Central memory CD8-positive, alpha-beta T cell (primary cell): ENCODE results near the gene NRCAM.
"Not testable (repeated sequence)": the region's sequence is repeated elsewhere in the genome, so short reads cannot be mapped to it uniquely, and the experiment has no call there.

Source experiments
- ATAC-seq: fragments of 150-1000 bp; cut with Tn5 transposase; replicated peaks from 2 replicates; pipeline ENCODE4 v1.10.0; 2022; ENCODE audit warnings: mild to moderate bottlenecking, moderate FRiP score, moderate number of reproducible peaks; ENCODE audit not compliant: poor library complexity, severe bottlenecking; ENCODE audit errors: extremely low read depth
- DNase-seq, 2 donors: peaks; one replicate each; pipeline ENCODE4 v3.0.0; 2021; ENCODE audit warnings: low spot score in 2 of 2
- H3K27ac Mint-ChIP-seq: one replicate; pipeline ENCODE4 v1.8.0; 2022; ENCODE audit warnings: low read depth, mild to moderate bottlenecking, moderate library complexity, mixed read lengths
- H3K27me3 Mint-ChIP-seq: one replicate; pipeline ENCODE4 v1.8.0; 2022; ENCODE audit warnings: mixed read lengths
- H3K36me3 Mint-ChIP-seq: one replicate; pipeline ENCODE4 v1.8.0; 2022; ENCODE audit warnings: mild to moderate bottlenecking, moderate library complexity, mixed read lengths; ENCODE audit not compliant: insufficient read depth
- H3K4me1 Mint-ChIP-seq: one replicate; pipeline ENCODE4 v1.8.0; 2022; ENCODE audit warnings: mixed read lengths
- H3K4me3 Mint-ChIP-seq: one replicate; pipeline ENCODE4 v1.8.0; 2022; ENCODE audit warnings: mild to moderate bottlenecking, moderate library complexity, mixed read lengths
- H3K9me3 Mint-ChIP-seq: one replicate; pipeline ENCODE4 v1.8.0; 2022; ENCODE audit warnings: mixed read lengths

Gene NRCAM

GRCh38 chr7:108479751-108480150 is 23.5 kb upstream of the NRCAM start:
- no peak overlapping the region for H3K4me3 Mint-ChIP-seq
- DNase-seq (no peak), ATAC-seq (no peak)
- H3K36me3 Mint-ChIP-seq = peaks cover 30% of the 10 kb centered on the region
- no peaks in the 10 kb centered on the region for H3K4me1 Mint-ChIP-seq
- no peak overlapping the region for H3K27ac Mint-ChIP-seq
- no peaks in the 10 kb centered on the region for H3K27me3 Mint-ChIP-seq
- no peaks in the 10 kb centered on the region for H3K9me3 Mint-ChIP-seq

- ATAC-seq (no peak), DNase-seq (no peak)
- Mint-ChIP-seq H3K4me1 (no peaks in the 10 kb centered on the region), H3K27ac (no peak overlapping the region), H3K4me3 (no peak overlapping the region), H3K36me3 (peaks cover 29% of the 10 kb centered on the region), H3K27me3 (no peaks in the 10 kb centered on the region), H3K9me3 (no peaks in the 10 kb centered on the region)
These were observed 22.9 kb upstream of the NRCAM start for GRCh38 chr7:108479118-108479517.

GRCh38 chr7:108468246-108468645 is 12.0 kb upstream of the NRCAM start:
- no peak for DNase-seq
- Mint-ChIP-seq H3K36me3 (peaks cover 3% of the 10 kb centered on the region), H3K27ac (no peak overlapping the region), H3K27me3 (no peaks in the 10 kb centered on the region), H3K9me3 (no peaks in the 10 kb centered on the region), H3K4me3 (no peak overlapping the region), H3K4me1 (no peaks in the 10 kb centered on the region)
- no peak for ATAC-seq

DNA sequence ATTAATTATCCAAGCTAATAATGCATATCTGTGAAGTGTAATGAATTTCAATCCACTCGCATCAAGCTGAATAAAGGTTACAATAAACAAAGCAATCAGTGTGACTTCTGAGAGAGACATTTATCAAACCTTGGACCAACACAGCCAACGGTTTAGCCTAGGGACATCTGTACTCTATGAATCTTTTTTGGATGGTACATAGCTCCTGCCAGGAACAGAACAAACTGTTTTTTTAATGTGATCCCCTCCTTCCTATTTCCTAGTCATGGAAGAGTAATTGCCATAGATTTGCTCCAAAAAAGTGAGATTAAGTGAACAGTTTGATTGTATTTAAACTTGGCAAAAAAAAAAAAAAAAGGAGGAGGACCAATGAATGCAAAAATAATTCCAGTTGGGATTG is 11.2 kb upstream of the NRCAM start:
- no peaks in the 10 kb centered on the region for H3K9me3 Mint-ChIP-seq
- no peak overlapping the region for H3K4me3 Mint-ChIP-seq
- H3K36me3 Mint-ChIP-seq = peaks cover 4% of the 10 kb centered on the region
- H3K4me1 Mint-ChIP-seq = no peaks in the 10 kb centered on the region
- H3K27me3 Mint-ChIP-seq = no peaks in the 10 kb centered on the region
- DNase-seq = no peak
- ATAC-seq = no peak
- H3K27ac Mint-ChIP-seq = no peak overlapping the region

GRCh38 chr7:108466322-108466721 is 10.1 kb upstream of the NRCAM start:
- DNase-seq, H3K36me3 Mint-ChIP-seq, H3K4me1 Mint-ChIP-seq, H3K4me3 Mint-ChIP-seq, H3K9me3 Mint-ChIP-seq, H3K27ac Mint-ChIP-seq, H3K27me3 Mint-ChIP-seq, ATAC-seq: not testable (repeated sequence)

GRCh38 chr7:108464743-108465142 is 8.5 kb upstream of the NRCAM start:
- Mint-ChIP-seq H3K27me3 (peaks cover 23% of the 10 kb centered on the region), H3K4me1 (no peaks in the 10 kb centered on the region), H3K4me3 (no peak overlapping the region), H3K27ac (no peak overlapping the region), H3K9me3 (no peaks in the 10 kb centered on the region), H3K36me3 (peaks cover 4% of the 10 kb centered on the region)
- no peak for DNase-seq
- no peak for ATAC-seq

- Mint-ChIP-seq H3K4me1 (no peaks in the 10 kb centered on the region), H3K9me3 (no peaks in the 10 kb centered on the region), H3K27ac (no peak overlapping the region), H3K4me3 (no peak overlapping the region), H3K27me3 (peaks cover 34% of the 10 kb centered on the region), H3K36me3 (peaks cover 4% of the 10 kb centered on the region)
- no peak for DNase-seq
- ATAC-seq = peak; percentile 46
These were observed 7.4 kb upstream of the NRCAM start for GRCh38 chr7:108463613-108464012.

DNA sequence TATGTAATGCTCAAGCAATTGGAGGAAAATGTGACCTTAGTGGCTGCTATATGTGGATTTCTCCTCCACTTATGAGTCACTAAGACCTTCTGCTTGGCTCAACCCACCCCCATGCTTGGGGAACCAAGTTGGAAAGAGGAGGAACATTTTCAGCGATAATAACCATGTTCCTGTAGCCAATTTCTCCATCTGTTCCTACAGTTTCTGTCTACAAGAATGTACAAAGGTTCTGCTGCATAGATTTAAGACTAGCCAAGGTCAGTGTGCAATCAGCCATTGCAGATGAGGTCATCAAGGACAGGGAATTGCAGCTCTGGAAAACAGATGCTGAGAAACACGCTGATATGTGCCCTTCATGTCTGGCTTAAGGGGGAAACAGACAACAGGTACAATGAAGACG is 5.6 kb upstream of the NRCAM start:
- no peaks in the 10 kb centered on the region for H3K4me1 Mint-ChIP-seq
- H3K27me3 Mint-ChIP-seq = peaks cover 52% of the 10 kb centered on the region
- H3K4me3 Mint-ChIP-seq = no peak overlapping the region

DNA sequence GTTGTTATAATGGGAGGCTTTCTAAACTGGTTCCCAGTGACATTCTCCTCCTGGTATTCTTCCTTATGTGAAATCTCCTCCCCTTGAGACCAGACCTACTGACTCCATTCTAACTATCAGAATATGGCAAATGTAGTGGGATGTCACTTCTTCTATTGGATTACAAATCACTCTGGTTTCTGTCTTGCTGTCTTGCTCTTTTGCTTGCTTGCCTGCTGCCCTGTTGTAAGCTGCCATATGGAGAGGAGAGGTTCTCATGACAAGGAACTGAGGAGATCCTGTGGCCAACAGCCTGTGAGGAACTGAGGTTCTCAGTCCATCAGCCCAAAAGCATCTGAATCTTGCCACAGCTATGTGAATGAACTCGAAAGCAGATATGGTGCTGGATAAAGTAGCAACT is 4.7 kb upstream of the NRCAM start:
- H3K36me3 Mint-ChIP-seq = peaks cover 5% of the 10 kb centered on the region
- H3K4me3 Mint-ChIP-seq = no peak overlapping the region
- H3K27me3 Mint-ChIP-seq = peaks cover 55% of the 10 kb centered on the region
- no peaks in the 10 kb centered on the region for H3K9me3 Mint-ChIP-seq
- no peak for DNase-seq
- no peak overlapping the region for H3K27ac Mint-ChIP-seq
- H3K4me1 Mint-ChIP-seq = no peaks in the 10 kb centered on the region
- no peak for ATAC-seq

More for the DNA sequence above, 5.6 kb upstream of the NRCAM start:
- Mint-ChIP-seq H3K36me3 (peaks cover 3% of the 10 kb centered on the region), H3K9me3 (no peaks in the 10 kb centered on the region), H3K27ac (no peak overlapping the region)
- ATAC-seq = no peak
- DNase-seq = no peak

GRCh38 chr7:108459922-108460551 is 3.8 kb upstream of the NRCAM start:
- Mint-ChIP-seq H3K27me3 (peaks cover 55% of the 10 kb centered on the region), H3K36me3 (peaks cover 5% of the 10 kb centered on the region), H3K27ac (no peak overlapping the region), H3K4me3 (no peak overlapping the region), H3K9me3 (no peaks in the 10 kb centered on the region), H3K4me1 (no peaks in the 10 kb centered on the region)
- DNase-seq (no peak), ATAC-seq (no peak)

DNA sequence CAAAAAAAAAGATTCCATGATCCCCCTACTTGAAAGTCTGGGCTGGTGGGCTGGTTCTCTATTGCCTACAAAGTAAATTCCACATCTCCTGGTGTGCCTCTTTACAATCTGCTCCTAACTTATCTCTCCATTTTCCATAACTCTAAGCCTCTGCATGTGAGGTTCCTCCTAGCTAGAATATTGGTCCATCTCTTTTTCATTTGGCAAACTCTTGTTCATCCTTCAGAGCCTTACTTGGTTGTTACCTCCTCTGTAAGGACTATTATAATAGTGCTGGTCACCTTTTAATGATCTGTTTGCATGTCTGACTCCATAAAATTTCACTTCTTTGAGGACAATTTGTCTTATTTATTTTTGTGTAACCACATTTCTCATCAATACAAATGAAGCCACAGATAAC is 1.6 kb upstream of the NRCAM start:
- H3K9me3 Mint-ChIP-seq = no peaks in the 10 kb centered on the region
- H3K4me3 Mint-ChIP-seq = peak overlapping the region; percentile 12
- peaks cover 5% of the 10 kb centered on the region for H3K36me3 Mint-ChIP-seq
- ATAC-seq (no peak), DNase-seq (no peak)
- no peaks in the 10 kb centered on the region for H3K4me1 Mint-ChIP-seq
- peaks cover 76% of the 10 kb centered on the region for H3K27me3 Mint-ChIP-seq
- H3K27ac Mint-ChIP-seq = no peak overlapping the region

DNA sequence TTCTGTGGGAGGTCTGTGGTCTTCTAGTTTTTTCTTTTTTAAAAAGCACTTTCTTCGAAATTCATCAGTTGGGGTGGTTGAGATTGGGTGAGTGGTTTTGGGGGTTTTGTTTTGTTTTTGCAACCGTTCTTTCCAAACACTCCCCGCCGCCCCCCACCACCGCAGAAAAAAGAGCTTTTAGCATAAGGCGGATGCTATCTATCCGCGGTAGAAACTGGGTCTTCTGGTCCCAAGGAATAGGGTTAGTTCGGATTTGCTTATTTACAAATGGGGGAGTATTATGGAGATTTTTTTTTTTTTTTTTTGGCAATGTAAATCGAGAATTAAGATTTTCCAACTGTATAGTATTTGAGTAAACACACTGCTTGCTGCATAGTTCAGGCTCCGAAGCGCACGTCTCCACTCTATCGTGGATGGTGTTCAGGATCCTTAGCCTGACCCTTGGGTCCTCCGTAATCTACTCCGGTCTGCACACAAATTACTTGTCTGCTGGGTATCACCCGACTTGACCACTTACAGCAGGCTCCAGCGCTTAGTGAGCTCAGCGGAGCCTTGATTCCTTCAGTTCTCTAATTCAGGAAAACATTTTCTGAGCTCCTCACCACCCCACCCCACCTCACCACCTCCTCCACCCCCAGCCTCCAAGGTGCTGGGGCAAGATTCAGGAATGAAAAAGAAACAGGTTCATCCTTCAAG is 757 bp upstream of the NRCAM start:
- H3K36me3 Mint-ChIP-seq = peaks cover 4% of the 10 kb centered on the region
- H3K4me3 Mint-ChIP-seq = peak overlapping the region; percentile 12
- no peaks in the 10 kb centered on the region for H3K9me3 Mint-ChIP-seq
- no peak overlapping the region for H3K27ac Mint-ChIP-seq
- no peaks in the 10 kb centered on the region for H3K4me1 Mint-ChIP-seq
- ATAC-seq (no peak), DNase-seq (no peak)
- peaks cover 84% of the 10 kb centered on the region for H3K27me3 Mint-ChIP-seq

DNA sequence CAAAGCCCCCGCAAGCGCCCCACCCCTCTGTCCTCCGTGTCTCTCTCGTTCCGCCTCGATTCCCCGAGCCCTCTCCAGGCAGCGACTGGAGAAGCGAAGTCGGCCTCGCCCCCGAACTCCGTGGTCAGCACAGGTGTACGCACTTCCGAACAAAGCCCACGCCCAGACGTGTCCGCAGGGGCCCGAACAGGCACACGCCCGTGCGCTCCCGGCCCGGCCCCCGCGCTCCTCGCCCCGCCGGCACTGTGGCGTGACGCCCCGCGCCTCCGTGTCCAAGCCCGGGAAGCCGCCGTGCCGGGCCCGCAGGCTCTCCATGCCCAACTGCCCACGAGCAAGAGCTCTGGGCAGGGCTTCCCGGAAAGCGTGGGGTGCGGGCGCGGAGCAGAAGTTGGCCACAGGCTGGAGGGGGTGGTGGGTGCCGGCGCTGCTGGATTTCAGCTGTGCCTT is 662 bp downstream of the NRCAM start:
- H3K27me3 Mint-ChIP-seq = peaks cover 82% of the 10 kb centered on the region
- ATAC-seq (no peak), DNase-seq (no peak)
- H3K9me3 Mint-ChIP-seq = no peaks in the 10 kb centered on the region
- H3K27ac Mint-ChIP-seq = no peak overlapping the region
- H3K4me1 Mint-ChIP-seq = no peaks in the 10 kb centered on the region
- H3K36me3 Mint-ChIP-seq = peaks cover 4% of the 10 kb centered on the region
- no peak overlapping the region for H3K4me3 Mint-ChIP-seq
